Activated CD8-positive, alpha-beta memory T cell treated with anti-CD3 and anti-CD28 coated beads, Interleukin-2, amount 50 U/mL, for 24 hours (primary cell): ENCODE results near the gene TAF11L14.

ENCODE experiments used
- DNase-seq: peaks from one replicate; pipeline ENCODE4 v3.0.0-alpha.2; 2020; ENCODE audit errors: extremely low read depth

TAF11L14 gene

DNA sequence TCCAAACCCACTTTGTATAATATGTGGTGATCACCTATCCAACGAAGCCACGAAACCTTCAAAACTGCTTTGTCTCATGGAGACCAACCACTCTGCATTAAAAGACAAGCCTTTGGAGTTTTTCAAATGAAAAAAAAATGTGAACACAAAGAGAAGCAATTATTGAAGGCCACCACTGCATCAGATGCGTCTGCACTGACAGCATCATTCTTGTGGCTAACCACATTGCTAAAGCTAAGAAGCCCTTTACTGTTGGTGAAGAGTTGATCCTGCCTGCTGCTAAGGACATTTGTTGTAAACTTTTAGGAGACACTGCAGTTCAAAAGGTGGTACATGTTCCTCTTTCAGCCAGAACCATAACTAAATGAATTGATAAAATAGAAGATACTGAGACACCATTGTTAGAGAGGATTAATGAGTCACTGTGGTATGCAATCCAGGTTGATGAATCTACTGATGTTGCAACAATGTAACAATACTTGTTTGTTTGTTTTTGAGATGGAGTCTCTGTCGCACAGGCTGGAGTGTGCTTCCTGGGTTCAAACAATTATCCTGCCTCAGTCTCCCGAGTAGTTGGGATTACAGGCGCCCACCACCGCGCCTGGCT, 45.4 kb downstream of the TAF11L14 start:
- DNase-seq, result no peak

DNA sequence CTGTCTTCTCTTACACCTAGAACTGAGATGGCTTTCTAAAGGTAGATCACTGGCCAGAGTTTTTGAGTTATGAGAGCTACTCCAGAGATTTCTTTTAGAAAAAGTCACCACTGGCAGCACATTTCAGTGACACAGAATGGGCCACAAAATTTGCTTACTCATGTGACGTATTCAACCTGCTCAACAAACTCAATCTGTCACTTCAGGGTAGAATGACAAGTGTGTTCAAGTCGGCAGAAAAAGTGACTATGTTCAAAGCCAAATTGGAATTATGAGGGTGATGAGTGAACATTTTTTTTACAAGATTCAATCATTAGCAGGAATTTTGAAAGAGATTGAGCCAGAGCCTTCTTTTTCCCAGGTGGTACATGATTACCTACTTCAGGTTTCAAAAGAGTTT, 46.5 kb downstream of the TAF11L14 start:
- DNase-seq, result no peak
